Measurements from ENCODE around the gene ZCCHC7.

GRCh38 chr9:37287317-37287716, 166.9 kb downstream of the ZCCHC7 start:
- TF ChIP-seq CTCF (IDR thresholded peaks at IDR 0.05 in 2 of 3, conservative IDR thresholded peaks at IDR 0.05 in 1 of 3; ENCODE audit: borderline replicate concordance in 1 of 3, insufficient read depth in 1 of 3, low read depth in 2 of 3, low read length in 2 of 3) (no peak), TCF7L2 (IDR thresholded peaks at IDR 0.05; ENCODE audit: borderline replicate concordance, extremely low read depth, insufficient read depth, insufficient read length) (no peak), EZH2 (IDR thresholded peaks at IDR 0.05) (no peak), POLR2A (IDR thresholded peaks at IDR 0.05; ENCODE audit: borderline replicate concordance, extremely low read depth, insufficient read depth, insufficient read length) (no peak)

All from HCT116 (cell line).